GM18511 (cell line): ENCODE results near the gene CNOT2.
"Not testable (repeated sequence)": the region's sequence is repeated elsewhere in the genome, so short reads cannot be mapped to it uniquely, and the experiment has no call there.

Source experiments
- ATAC-seq: cut with Tn5 transposase; IDR thresholded peaks from one replicate; pipeline ENCODE4 v1.9.1; 2021; ENCODE audit warnings: mild to moderate bottlenecking, moderate library complexity; ENCODE audit not compliant: unreplicated experiment

Gene CNOT2

GRCh38 chr12:70304684-70305555 lies 61.7 kb downstream of the CNOT2 start:
- ATAC-seq: not testable (repeated sequence)

- no peak for ATAC-seq
These were observed 62.6 kb downstream of the CNOT2 start for GRCh38 chr12:70305794-70306193.

DNA sequence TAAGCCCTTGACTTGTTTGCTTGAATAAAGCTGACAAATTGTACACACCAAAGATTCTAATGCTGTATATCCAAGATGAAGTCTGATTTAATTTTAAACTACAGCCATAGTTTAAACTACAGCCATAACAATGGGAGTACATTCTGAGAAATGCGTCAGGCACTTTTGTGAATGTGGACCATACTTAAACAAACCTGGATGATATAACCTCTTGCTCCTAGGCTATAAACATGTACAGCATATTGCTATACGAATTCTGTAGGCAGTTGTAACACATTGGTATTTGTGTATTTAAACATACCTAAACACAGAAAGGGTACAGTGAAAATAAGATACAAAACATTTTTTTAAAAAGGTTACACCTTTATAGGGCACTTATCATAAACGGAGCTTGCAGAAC lies 63.4 kb downstream of the CNOT2 start:
- ATAC-seq: no peak

DNA sequence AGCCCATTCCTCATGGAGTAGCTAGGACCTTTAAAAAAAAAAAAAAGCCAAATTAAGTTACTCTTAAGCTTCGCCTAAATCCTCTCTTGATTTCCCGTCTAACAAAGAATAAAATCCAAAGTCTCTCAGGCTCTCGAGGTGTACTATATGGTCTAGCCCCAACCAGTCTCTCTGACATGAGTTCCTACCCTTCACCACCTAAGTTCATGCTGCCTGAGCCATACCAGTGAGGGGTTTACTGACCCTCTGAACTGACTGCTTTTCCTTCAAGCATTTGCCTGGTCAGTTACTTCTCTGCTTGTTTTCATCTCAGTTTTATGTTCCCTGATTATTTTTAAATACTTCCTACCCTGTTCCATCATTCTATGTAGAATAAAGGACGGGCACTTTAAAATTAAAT lies 64.6 kb downstream of the CNOT2 start:
- ATAC-seq: no peak

- no peak for ATAC-seq
These were observed 66.1 kb downstream of the CNOT2 start for GRCh38 chr12:70309348-70309747.

DNA sequence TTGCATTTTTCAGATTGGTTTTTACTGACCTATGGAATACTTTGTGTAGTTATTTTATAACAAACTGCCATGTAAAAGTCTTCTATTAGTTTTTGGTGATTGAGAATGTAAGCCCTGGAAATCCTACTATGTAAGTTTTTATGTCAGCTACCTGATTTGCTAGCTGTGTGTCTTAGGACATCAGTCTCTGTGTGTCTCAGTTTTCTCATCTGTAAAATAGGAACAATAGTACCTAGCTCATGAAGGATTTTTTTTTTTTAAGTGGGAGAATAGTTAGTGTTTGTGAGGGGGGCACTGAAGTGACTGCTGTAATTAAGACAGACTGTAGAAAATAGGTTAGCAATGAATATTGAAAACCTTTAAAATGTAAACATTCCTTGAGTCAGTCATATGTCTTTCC lies 70.9 kb downstream of the CNOT2 start:
- no peak for ATAC-seq

DNA sequence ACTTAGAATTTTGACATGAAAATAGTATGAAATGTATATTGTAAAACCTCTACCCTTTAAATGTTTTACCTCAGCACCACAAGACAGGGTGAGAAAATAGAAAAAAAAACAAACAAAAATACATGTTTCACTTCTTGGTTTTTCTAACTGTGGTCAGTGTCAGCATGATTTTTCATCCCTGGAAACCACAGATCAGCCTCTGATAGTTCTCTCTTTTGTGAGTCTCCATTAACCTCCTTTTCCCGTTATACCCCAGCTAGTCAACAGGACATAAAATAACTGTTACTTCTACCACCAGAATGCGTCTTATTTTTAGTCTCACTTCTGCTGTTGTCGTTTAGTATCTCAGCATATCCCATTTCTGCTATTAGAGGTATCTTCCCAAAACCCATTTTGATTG lies 74.5 kb downstream of the CNOT2 start:
- ATAC-seq: peak; percentile 96

DNA sequence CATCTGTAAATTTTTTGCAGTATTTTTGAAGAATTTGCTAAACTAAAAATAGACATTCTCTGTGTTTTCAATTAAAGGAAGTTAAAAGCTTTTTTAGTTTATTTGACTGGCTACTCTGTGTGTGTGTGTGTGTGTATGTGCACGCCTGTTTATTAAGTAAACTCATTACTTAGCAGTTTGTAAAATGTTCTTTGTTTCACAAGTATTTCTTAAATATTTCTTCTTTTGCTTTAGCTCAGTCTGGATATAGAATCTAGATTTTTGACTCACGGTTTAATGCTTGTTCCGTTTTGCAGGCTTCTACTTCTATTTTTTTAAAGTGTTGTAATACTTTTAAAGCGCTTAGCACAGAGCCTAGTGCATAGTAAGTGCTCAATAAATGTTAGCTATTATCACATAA lies 76.4 kb downstream of the CNOT2 start:
- no peak for ATAC-seq

DNA sequence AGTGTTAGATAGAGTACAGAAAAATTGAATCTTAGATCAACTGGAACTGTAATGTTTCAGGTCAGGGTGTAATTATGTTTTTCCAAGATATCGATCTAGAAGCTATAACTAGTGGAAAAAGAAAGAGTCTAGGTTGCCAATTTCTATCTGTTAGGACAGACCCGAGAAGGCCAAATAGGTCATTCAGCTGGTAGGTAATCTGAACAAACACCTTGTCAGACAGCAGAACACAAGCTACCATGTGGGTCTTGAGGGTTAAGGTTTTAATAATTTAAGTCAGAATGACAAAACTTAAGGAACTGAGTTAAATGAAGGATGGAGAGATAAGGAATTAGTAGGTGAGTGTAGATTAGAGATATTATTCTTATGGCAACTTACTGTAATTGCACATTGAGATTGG lies 78.0 kb downstream of the CNOT2 start:
- ATAC-seq: no peak

DNA sequence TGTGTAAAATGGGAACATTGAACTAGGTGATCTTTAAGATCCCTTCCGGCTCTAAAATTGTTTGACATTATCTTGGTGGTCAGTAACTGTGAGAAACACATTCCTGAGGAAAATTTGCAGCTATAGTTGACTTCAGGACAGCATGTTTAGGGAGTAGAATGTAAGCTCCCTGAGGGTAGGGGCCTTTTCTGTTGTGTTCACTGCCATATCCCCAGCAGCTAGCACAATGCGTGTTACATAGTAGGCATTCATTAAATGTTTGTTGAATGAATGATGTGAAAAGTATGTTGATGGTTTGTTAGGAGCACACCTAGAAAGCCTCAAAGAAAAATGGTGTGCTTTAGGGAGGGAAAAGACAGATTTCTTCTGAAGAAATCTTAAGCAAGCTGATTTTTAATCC lies 84.3 kb downstream of the CNOT2 start:
- ATAC-seq: no peak

GRCh38 chr12:70329728-70330127 lies 86.5 kb downstream of the CNOT2 start:
- no peak for ATAC-seq

DNA sequence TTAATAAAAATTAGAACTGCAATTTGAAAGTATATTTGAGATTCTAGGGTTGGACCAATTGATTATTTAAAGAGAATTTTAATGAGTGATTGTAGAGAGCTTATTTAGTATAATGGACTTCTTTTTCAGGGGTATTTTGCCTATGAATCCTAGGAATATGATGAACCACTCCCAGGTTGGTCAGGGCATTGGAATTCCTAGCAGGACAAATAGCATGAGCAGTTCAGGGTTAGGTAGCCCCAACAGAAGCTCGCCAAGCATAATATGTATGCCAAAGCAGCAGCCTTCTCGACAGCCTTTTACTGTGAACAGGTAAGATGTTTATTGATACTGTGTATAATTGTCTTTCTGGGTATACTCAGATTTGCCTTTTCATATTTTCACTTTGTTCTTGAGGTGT lies 86.9 kb downstream of the CNOT2 start:
- no peak for ATAC-seq

DNA sequence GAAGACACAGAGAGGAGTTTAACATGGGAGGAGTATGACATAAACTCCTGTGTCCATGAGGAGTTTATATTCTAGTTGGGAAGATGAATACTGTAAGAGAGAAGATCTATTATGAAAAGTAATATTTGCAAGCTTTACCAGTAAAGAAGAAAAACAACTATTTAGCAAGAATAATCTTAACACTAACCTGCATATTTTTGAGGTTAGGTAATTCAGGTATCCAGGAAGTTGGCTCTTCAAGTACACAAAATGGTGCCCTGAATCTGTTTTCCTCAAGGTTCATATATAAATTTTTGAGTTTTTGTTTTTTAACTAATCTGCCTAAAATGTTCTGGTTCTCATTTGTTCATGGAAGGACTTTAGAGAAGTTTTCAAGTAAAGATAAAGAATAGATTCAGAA lies 89.0 kb downstream of the CNOT2 start:
- no peak for ATAC-seq

DNA sequence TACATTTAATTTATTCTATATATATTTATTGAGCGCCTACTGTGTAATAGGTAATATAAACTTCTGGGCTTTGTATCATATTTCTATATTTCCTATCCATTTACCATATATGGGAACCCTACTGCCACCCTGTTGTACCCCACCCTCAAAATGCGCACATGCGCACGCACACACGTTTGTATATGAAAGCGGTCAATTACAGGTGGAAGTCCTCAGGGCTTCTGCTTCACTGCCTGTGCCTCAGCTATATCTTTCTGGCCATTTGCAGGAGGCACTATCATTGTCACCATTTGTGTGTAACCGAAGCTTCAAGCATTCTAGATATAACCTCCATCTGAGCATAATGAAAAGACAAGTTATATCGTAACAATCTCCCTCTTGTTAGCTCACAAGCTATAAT lies 91.5 kb downstream of the CNOT2 start:
- no peak for ATAC-seq

- ATAC-seq: no peak
These were observed 95.3 kb downstream of the CNOT2 start for GRCh38 chr12:70338531-70338930.

- no peak for ATAC-seq
These were observed 107.8 kb downstream of the CNOT2 start for GRCh38 chr12:70351076-70351475.

- ATAC-seq: no peak
These were observed 110.8 kb downstream of the CNOT2 start for GRCh38 chr12:70353780-70354660.

GRCh38 chr12:70354787-70355186 lies 111.6 kb downstream of the CNOT2 start:
- ATAC-seq: no peak

- no peak for ATAC-seq
These were observed 112.7 kb downstream of the CNOT2 start for GRCh38 chr12:70355972-70356371.

DNA sequence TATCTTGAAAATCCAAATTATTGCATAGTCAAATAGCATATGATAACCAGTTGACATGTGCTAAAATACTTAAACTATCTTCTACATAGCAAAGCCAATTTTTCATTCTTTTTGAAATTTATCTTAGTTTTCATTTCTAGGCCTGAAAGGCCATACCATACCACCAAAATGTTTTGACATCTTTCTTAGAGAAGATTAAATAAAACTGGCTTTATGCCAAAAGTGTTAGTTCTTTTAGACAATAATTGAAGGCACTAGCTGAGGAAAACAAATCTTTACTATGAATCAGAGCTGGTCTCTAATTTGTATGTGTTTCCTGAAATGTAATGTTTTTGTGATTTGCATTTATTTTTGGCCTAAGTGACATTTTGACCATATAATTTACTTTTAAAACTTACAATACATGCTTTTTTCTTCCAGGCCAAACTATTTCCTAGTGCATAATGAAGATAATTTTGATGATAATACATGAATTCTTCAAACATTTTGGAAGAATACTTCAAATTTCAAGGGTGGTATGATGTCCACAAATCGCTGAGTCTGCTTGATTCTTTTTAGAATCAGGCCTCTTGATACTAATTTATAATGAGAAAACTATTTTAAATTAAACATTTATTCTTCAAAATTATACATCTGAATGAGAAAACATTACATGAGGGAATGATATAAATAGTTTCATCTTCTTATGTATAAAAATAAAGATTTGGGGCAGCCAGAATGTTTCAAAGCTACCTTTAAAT lies 116.4 kb downstream of the CNOT2 start:
- no peak for ATAC-seq

GRCh38 chr12:70360218-70360617 lies 117.0 kb downstream of the CNOT2 start:
- no peak for ATAC-seq
